CD8-positive, alpha-beta memory T cell (primary cell): ENCODE measurements around the gene IGFBP1. TPM values are rescaled to one million over a fixed set of nuclear protein-coding genes. Genes with fewer than 3 reads are reported as not detected.

Experiments used
- CTCF ChIA-PET: fragments of 350-600 bp; sonication (Branson Sonifier 250); formaldehyde crosslinking; loops from one replicate; lab custom pipeline; 2021; ENCODE audit warnings: antibody characterized with exemption; lab: Charles Lee
- POLR2A ChIA-PET: fragments of 350-600 bp; sonication (Branson Sonifier 250); formaldehyde crosslinking; loops from one replicate; lab custom pipeline; 2021; ENCODE audit warnings: antibody characterized with exemption; lab: Charles Lee
- DNase-seq, 5 donors: peaks; one replicate each; pipeline versions ENCODE4 v3.0.0 to v3.0.0-alpha.2; 2020 to 2022; ENCODE audit warnings: mixed read lengths in 1 of 5
- H3K27ac ChIP-seq: one replicate; pipeline ENCODE4 v1.7.0; 2013; ENCODE audit warnings: low read depth, mild to moderate bottlenecking, low read length, moderate library complexity
- H3K27me3 ChIP-seq: 2 replicates; pipeline ENCODE4 v1.7.0; 2013; ENCODE audit warnings: low read length, mild to moderate bottlenecking; ENCODE audit not compliant: insufficient read depth, poor library complexity, severe bottlenecking
- H3K36me3 ChIP-seq: 2 replicates; pipeline ENCODE4 v1.7.0; 2013; ENCODE audit warnings: mild to moderate bottlenecking, low read length, moderate library complexity; ENCODE audit not compliant: insufficient read depth
- H3K4me1 ChIP-seq: 2 replicates; pipeline ENCODE4 v1.7.0; 2013; ENCODE audit warnings: mild to moderate bottlenecking, low read length, moderate library complexity; ENCODE audit not compliant: insufficient read depth
- H3K4me3 ChIP-seq: 2 replicates; pipeline ENCODE4 v1.7.0; 2013; ENCODE audit warnings: mild to moderate bottlenecking, low read length
- H3K9me3 ChIP-seq: 2 replicates; pipeline ENCODE4 v1.7.0; 2013; ENCODE audit warnings: mild to moderate bottlenecking, low read length
- H3K27ac Mint-ChIP-seq, 8 donors: one replicate each; pipeline ENCODE4 v1.8.0; 2020 to 2021; ENCODE audit warnings: mixed read lengths in 8 of 8, mild to moderate bottlenecking in 6 of 8, inconsistent platforms in 3 of 8, moderate library complexity in 3 of 8
- H3K27me3 Mint-ChIP-seq, 2 donors: one replicate each; pipeline ENCODE4 v1.8.0; 2020 to 2021; ENCODE audit warnings: mixed read lengths in 2 of 2, mild to moderate bottlenecking in 1 of 2, moderate library complexity in 1 of 2
- H3K36me3 Mint-ChIP-seq, 3 donors: one replicate each; pipeline ENCODE4 v1.8.0; 2020 to 2021; ENCODE audit warnings: mixed read lengths in 3 of 3, inconsistent platforms in 1 of 3, mild to moderate bottlenecking in 1 of 3
- H3K4me1 Mint-ChIP-seq, 3 donors: one replicate each; pipeline ENCODE4 v1.8.0; 2020 to 2021; ENCODE audit warnings: mixed read lengths in 3 of 3, inconsistent platforms in 1 of 3, mild to moderate bottlenecking in 1 of 3
- H3K4me3 Mint-ChIP-seq, 7 donors: one replicate each; pipeline ENCODE4 v1.8.0; 2020 to 2021; ENCODE audit warnings: mixed read lengths in 7 of 7, mild to moderate bottlenecking in 6 of 7, moderate library complexity in 4 of 7, inconsistent platforms in 2 of 7
- H3K9me3 Mint-ChIP-seq, 5 donors: one replicate each; pipeline ENCODE4 v1.8.0; 2020 to 2022; ENCODE audit warnings: mixed read lengths in 5 of 5, mild to moderate bottlenecking in 3 of 5, moderate library complexity in 2 of 5, inconsistent platforms in 1 of 5
- polyA plus RNA-seq: library from polyadenylated mRNA; unstranded; fragments of 300-500 nt; fragmentation: Illumina TruSeq; gene quantifications from one replicate; pipeline ENCODE4 v1.2.3, GENCODE V29; 2021
- total RNA-seq, 2 experiments: library from RNA; stranded (reverse); gene quantifications; one replicate each; pipeline ENCODE4 v1.2.3, GENCODE V29; 2021

IGFBP1 gene
- total and polyA plus RNA-seq, 3 experiments from 2014 or later, result not detected

DNA sequence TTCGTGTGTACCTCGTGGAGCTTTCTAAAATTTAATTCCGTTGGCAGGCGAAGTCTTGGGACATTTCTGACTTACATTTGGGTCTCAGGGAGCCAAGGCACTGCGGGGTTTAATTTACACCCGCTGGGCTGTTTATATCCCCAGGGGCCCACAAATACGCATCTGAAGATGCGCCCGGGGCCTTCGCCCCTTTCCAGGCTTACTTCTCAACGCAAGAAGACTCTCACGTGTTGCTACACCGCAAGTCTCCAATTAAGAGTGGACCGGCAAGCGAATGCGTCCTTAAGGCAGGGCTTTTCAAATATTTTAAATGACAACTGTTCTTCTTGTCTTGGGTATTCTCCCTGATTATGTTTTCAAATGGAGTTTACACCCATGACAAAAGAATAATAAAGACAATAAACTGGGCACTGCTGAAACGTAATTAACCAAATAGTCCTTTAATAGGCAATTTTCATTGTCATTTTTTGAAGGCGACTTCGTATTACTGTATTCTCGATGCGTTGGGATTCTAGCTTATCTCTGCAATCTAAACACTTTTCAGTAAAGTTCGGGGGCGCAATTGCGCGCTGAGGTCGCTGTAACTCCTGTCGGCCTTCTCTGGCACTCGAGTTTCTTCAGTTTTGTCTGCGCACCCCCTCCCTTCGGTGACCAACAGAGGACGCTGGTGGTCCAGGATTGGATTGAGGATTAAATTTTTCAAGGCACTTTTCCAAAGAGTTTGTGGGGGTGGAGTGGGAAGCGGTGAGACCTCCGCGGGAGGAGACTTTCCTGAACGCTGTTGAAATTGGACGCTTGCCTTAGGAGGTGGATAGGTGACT is 33.6 kb downstream of the IGFBP1 start:
- peaks cover 17 to 55% (median 27%) of the 10 kb centered on the region in 3 donors for H3K4me1 Mint-ChIP-seq
- H3K27ac Mint-ChIP-seq, result peak overlapping the region in 7 of 8 donors; percentile 35 to 78 (median 56)
- peak overlapping the region; percentile 33 to 78 (median 69) for H3K4me3 Mint-ChIP-seq
- no peaks in the 10 kb centered on the region for H3K9me3 ChIP-seq
- no peak overlapping the region for H3K27ac ChIP-seq
- peak overlapping the region; percentile 4 for H3K4me3 ChIP-seq
- peaks cover 41 to 52% of the 10 kb centered on the region in 2 donors for H3K27me3 Mint-ChIP-seq
- peaks cover 13% of the 10 kb centered on the region for H3K4me1 ChIP-seq
- ChIA-PET CTCF (interaction anchor here (0.8 to 3.2 kb wide), 10 partner anchors 10 to 436 kb away, joined by 3 to 12 read pairs (median 4); no protein-coding TSS in a partner anchor), POLR2A (no interaction called here)
- no peaks in the 10 kb centered on the region for H3K36me3 ChIP-seq
- DNase-seq, result no peak
- peaks cover 0 to 2% (median 0%) of the 10 kb centered on the region in 5 donors for H3K9me3 Mint-ChIP-seq
- H3K27me3 ChIP-seq, result no peaks in the 10 kb centered on the region
- H3K36me3 Mint-ChIP-seq, result peaks cover 0 to 4% (median 0%) of the 10 kb centered on the region in 3 donors

GRCh38 chr7:45922810-45923209 is 34.5 kb downstream of the IGFBP1 start:
- Histone ChIP-seq H3K27ac (no peak overlapping the region), H3K36me3 (no peaks in the 10 kb centered on the region), H3K4me3 (peak overlapping the region; percentile 33), H3K9me3 (no peaks in the 10 kb centered on the region), H3K27me3 (no peaks in the 10 kb centered on the region), H3K4me1 (peaks cover 13% of the 10 kb centered on the region)
- Mint-ChIP-seq H3K4me1 (peaks cover 17 to 50% (median 31%) of the 10 kb centered on the region in 3 donors), H3K27me3 (peaks cover 38 to 45% of the 10 kb centered on the region in 2 donors), H3K36me3 (no peaks in the 10 kb centered on the region), H3K4me3 (peak overlapping the region; percentile 58 to 78 (median 70)), H3K9me3 (peaks cover 0 to 2% (median 0%) of the 10 kb centered on the region in 5 donors), H3K27ac (peak overlapping the region in 7 of 8 donors; percentile 30 to 94 (median 56))
- DNase-seq, result no peak
- POLR2A ChIA-PET, result no interaction called here
- CTCF ChIA-PET, result interaction anchor here (0.8 to 3.2 kb wide), 9 partner anchors 12 to 1166 kb away, joined by 3 to 12 read pairs (median 4); no protein-coding TSS in a partner anchor

DNA sequence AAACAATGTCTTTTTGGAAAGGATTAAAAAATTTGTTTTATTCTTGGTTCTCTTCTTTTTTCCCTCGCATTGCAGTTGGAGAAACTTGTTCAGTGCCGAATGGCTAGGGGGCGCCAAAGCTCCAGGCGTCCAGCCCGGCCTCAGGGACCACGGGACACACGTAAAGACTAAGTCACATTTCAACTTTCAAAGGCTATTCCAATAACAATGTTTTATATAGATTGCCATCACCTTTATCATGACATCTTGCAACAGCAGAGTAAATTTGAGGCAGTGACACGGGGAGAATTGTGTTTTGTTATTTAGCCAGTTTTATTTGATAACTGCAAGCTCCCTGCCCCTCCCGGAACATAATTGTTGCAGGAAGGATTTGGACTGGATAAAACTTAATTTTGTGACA is 35.0 kb downstream of the IGFBP1 start:
- peak overlapping the region; percentile 33 for H3K4me3 ChIP-seq
- POLR2A ChIA-PET, result no interaction called here
- no peaks in the 10 kb centered on the region for H3K36me3 ChIP-seq
- CTCF ChIA-PET, result interaction anchor here (0.9 to 3.2 kb wide), 5 partner anchors 15 to 1165 kb away, joined by 3 to 12 read pairs (median 4); no protein-coding TSS in a partner anchor
- H3K36me3 Mint-ChIP-seq, result no peaks in the 10 kb centered on the region
- H3K4me3 Mint-ChIP-seq, result peak overlapping the region; percentile 58 to 78 (median 70)
- no peak overlapping the region for H3K27ac ChIP-seq
- peaks cover 37 to 45% of the 10 kb centered on the region in 2 donors for H3K27me3 Mint-ChIP-seq
- H3K9me3 ChIP-seq, result no peaks in the 10 kb centered on the region
- peaks cover 13% of the 10 kb centered on the region for H3K4me1 ChIP-seq
- H3K4me1 Mint-ChIP-seq, result peaks cover 17 to 47% (median 31%) of the 10 kb centered on the region in 3 donors
- H3K27me3 ChIP-seq, result no peaks in the 10 kb centered on the region
- peak overlapping the region in 1 of 8 donors; percentile 78 for H3K27ac Mint-ChIP-seq
- peak in 3 of 5 donors; percentile 22 to 67 (median 33) for DNase-seq
- peaks cover 0 to 2% (median 0%) of the 10 kb centered on the region in 5 donors for H3K9me3 Mint-ChIP-seq

- no peaks in the 10 kb centered on the region for H3K27me3 ChIP-seq
- ChIA-PET CTCF (interaction anchor here (1.4 to 3.2 kb wide), 3 partner anchors 16 to 1165 kb away, joined by 4 to 12 read pairs (median 7); no protein-coding TSS in a partner anchor), POLR2A (no interaction called here)
- Mint-ChIP-seq H3K27me3 (peaks cover 36 to 42% of the 10 kb centered on the region in 2 donors), H3K9me3 (peaks cover 0 to 4% (median 0%) of the 10 kb centered on the region in 5 donors), H3K4me1 (peaks cover 17 to 45% (median 31%) of the 10 kb centered on the region in 3 donors), H3K36me3 (no peaks in the 10 kb centered on the region), H3K4me3 (no peak overlapping the region), H3K27ac (no peak overlapping the region)
- no peaks in the 10 kb centered on the region for H3K9me3 ChIP-seq
- peaks cover 13% of the 10 kb centered on the region for H3K4me1 ChIP-seq
- no peaks in the 10 kb centered on the region for H3K36me3 ChIP-seq
- no peak overlapping the region for H3K27ac ChIP-seq
- H3K4me3 ChIP-seq, result no peak overlapping the region
- DNase-seq, result no peak
Measured at GRCh38 chr7:45923818-45924217, 35.5 kb downstream of the IGFBP1 start.

- no peaks in the 10 kb centered on the region for H3K36me3 Mint-ChIP-seq
- no peaks in the 10 kb centered on the region for H3K9me3 ChIP-seq
- H3K27ac ChIP-seq, result no peak overlapping the region
- CTCF ChIA-PET, result no interaction called here
- POLR2A ChIA-PET, result no interaction called here
- peaks cover 17 to 42% (median 28%) of the 10 kb centered on the region in 3 donors for H3K4me1 Mint-ChIP-seq
- H3K4me3 Mint-ChIP-seq, result peak overlapping the region in 1 of 7 donors; percentile 10
- peaks cover 0 to 5% (median 0%) of the 10 kb centered on the region in 5 donors for H3K9me3 Mint-ChIP-seq
- peaks cover 13% of the 10 kb centered on the region for H3K4me1 ChIP-seq
- no peaks in the 10 kb centered on the region for H3K36me3 ChIP-seq
- DNase-seq, result no peak
- H3K27me3 Mint-ChIP-seq, result peaks cover 31 to 38% of the 10 kb centered on the region in 2 donors
- H3K27me3 ChIP-seq, result no peaks in the 10 kb centered on the region
- H3K4me3 ChIP-seq, result no peak overlapping the region
- H3K27ac Mint-ChIP-seq, result peak overlapping the region in 1 of 8 donors; percentile 16
Measured at GRCh38 chr7:45924283-45924682, 36.0 kb downstream of the IGFBP1 start.

DNA sequence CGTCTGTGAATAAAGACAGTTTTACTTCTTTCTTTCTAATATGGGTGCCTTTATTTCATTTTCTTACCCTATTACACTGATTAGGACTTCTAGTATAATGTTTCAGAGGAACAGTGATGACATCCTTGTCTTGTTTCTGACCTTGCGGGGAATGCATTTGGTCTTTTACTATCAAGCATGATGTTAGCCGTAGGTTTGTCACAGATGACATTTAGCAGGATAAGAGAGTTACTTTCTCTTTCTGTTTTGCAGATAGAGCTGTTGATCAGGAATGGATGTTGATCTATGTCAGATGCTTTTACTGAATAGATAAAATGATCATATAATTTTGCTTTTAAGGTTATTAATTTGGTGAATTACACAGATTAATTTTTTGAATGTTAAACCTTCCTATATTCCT is 39.4 kb downstream of the IGFBP1 start:
- H3K27me3 Mint-ChIP-seq, result peaks cover 13 to 18% of the 10 kb centered on the region in 2 donors

DNA sequence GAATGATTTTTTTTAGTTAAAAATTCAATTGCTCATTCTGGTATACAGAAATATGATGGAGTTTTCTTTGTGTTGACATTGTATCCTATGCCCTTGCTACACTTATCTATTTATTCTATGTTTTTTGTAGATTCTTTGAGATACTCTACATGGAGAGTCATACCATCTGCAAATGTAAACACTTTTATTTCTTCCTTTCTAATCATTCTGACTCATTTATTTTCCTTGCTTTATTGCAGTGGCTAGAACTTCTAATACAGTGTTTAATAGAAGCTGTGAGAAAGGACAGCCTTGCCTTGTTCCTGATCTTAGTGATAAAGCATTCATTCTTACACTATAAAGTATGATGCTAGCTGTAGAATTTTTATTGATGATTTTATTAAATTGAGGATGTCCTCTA is 42.7 kb downstream of the IGFBP1 start:
- Mint-ChIP-seq H3K9me3 (peaks cover 0 to 4% (median 0%) of the 10 kb centered on the region in 5 donors), H3K4me1 (peaks cover 2 to 8% (median 4%) of the 10 kb centered on the region in 3 donors), H3K27ac (no peak overlapping the region), H3K36me3 (no peaks in the 10 kb centered on the region), H3K4me3 (no peak overlapping the region), H3K27me3 (peaks cover 6 to 12% of the 10 kb centered on the region in 2 donors)
- Histone ChIP-seq H3K27ac (no peak overlapping the region), H3K4me1 (no peaks in the 10 kb centered on the region), H3K9me3 (no peaks in the 10 kb centered on the region), H3K27me3 (no peaks in the 10 kb centered on the region), H3K36me3 (no peaks in the 10 kb centered on the region), H3K4me3 (no peak overlapping the region)
- no peak for DNase-seq
- ChIA-PET CTCF (no interaction called here), POLR2A (no interaction called here)

More for the DNA sequence above, 39.4 kb downstream of the IGFBP1 start:
- Mint-ChIP-seq H3K27ac (peak overlapping the region in 5 of 8 donors; percentile 9 to 67 (median 51)), H3K4me3 (peak overlapping the region; percentile 29 to 62 (median 50)), H3K4me1 (peaks cover 9 to 17% (median 15%) of the 10 kb centered on the region in 3 donors), H3K36me3 (no peaks in the 10 kb centered on the region), H3K9me3 (peaks cover 0 to 5% (median 0%) of the 10 kb centered on the region in 5 donors)
- CTCF ChIA-PET, result no interaction called here
- H3K9me3 ChIP-seq, result no peaks in the 10 kb centered on the region
- POLR2A ChIA-PET, result no interaction called here
- H3K36me3 ChIP-seq, result no peaks in the 10 kb centered on the region
- H3K4me1 ChIP-seq, result peaks cover 2% of the 10 kb centered on the region
- no peak overlapping the region for H3K4me3 ChIP-seq
- DNase-seq, result no peak
- H3K27ac ChIP-seq, result no peak overlapping the region
- H3K27me3 ChIP-seq, result no peaks in the 10 kb centered on the region
